CD14-positive monocyte (primary cell): Measurements from ENCODE around the gene MAP2. TPM values are rescaled to one million over a fixed set of nuclear protein-coding genes. Genes with fewer than 3 reads are reported as not detected.

Experiments used
- DNase-seq, 3 donors: peaks; one replicate each; pipeline ENCODE4 v3.0.0-alpha.2; 2011 to 2022
- H2AFZ ChIP-seq: 2 replicates; pipeline ENCODE4 v1.6.0; 2012; ENCODE audit warnings: mild to moderate bottlenecking, low read depth, low read length, inconsistent platforms; ENCODE audit not compliant: insufficient read depth, poor library complexity, severe bottlenecking
- H3K27ac ChIP-seq, 2 donors: 1 replicate in 1 of 2; 2 replicates in 1 of 2; pipeline ENCODE4 v1.5.1; 2012 to 2013; ENCODE audit warnings: low read length in 2 of 2, control low read depth in 1 of 2, inconsistent platforms in 1 of 2, low read depth in 1 of 2, mild to moderate bottlenecking in 1 of 2
- H3K27me3 ChIP-seq, 2 donors: one replicate each; pipeline versions ENCODE4 v1.6.0 to v1.6.1; 2011 to 2013; ENCODE audit warnings: low read length in 2 of 2; ENCODE audit not compliant: control insufficient read depth in 2 of 2, insufficient read depth in 2 of 2
- H3K36me3 ChIP-seq, 2 donors: replicated peaks in 1 of 2; 1 replicate in 1 of 2; 2 replicates in 1 of 2; pipeline versions ENCODE4 v1.5.1 to v1.6.1; 2012 to 2013; ENCODE audit warnings: low read length in 2 of 2, control low read depth in 1 of 2, inconsistent platforms in 1 of 2, mild to moderate bottlenecking in 1 of 2; ENCODE audit not compliant: insufficient read depth in 2 of 2, control insufficient read depth in 1 of 2
- H3K4me1 ChIP-seq, 2 donors: 1 replicate in 1 of 2; 2 replicates in 1 of 2; pipeline versions ENCODE4 v1.5.1 to v1.6.1; 2012 to 2013; ENCODE audit warnings: low read length in 2 of 2, control low read depth in 1 of 2, inconsistent platforms in 1 of 2, mild to moderate bottlenecking in 1 of 2, moderate library complexity in 1 of 2; ENCODE audit not compliant: insufficient read depth in 2 of 2, control insufficient read depth in 1 of 2
- H3K4me2 ChIP-seq: replicated peaks from 2 replicates; pipeline ENCODE3; 2012; ENCODE audit warnings: low read length, moderate library complexity, mild to moderate bottlenecking; ENCODE audit not compliant: poor library complexity, severe bottlenecking; ENCODE audit errors: extremely low read depth
- H3K4me3 ChIP-seq, 3 experiments: fragments of 200-600 bp in 1 of 3; sonication (generic) in 1 of 3; replicated peaks in 1 of 3; 1 replicate in 2 of 3; 2 replicates in 1 of 3; pipeline ENCODE4 v1.5.1; 2011 to 2013; ENCODE audit warnings: low read length in 3 of 3, mild to moderate bottlenecking in 3 of 3, control low read depth in 2 of 3, low read depth in 2 of 3, inconsistent platforms in 1 of 3, moderate library complexity in 1 of 3
- H3K79me2 ChIP-seq: 2 replicates; pipeline ENCODE4 v1.6.0; 2012; ENCODE audit warnings: mild to moderate bottlenecking, control low read depth, inconsistent platforms, low read length, moderate library complexity; ENCODE audit not compliant: insufficient read depth
- H3K9ac ChIP-seq: 2 replicates; pipeline ENCODE4 v1.6.0; 2017; ENCODE audit warnings: low read length, mild to moderate bottlenecking; ENCODE audit not compliant: insufficient read depth, poor library complexity, severe bottlenecking
- H3K9me3 ChIP-seq, 2 donors: replicated peaks in 1 of 2; 1 replicate in 1 of 2; 2 replicates in 1 of 2; pipeline versions ENCODE4 v1.5.1 to v1.6.1; 2012 to 2013; ENCODE audit warnings: low read length in 2 of 2, control low read depth in 1 of 2; ENCODE audit not compliant: control insufficient read depth in 1 of 2, insufficient read depth in 1 of 2
- H4K20me1 ChIP-seq: 2 replicates; pipeline ENCODE4 v1.6.0; 2012; ENCODE audit warnings: mild to moderate bottlenecking, low read length, control low read depth, moderate library complexity; ENCODE audit not compliant: insufficient read depth
- H3K27ac Mint-ChIP-seq, 7 donors: one replicate each; pipeline ENCODE4 v1.8.0; 2020; ENCODE audit warnings: mild to moderate bottlenecking in 7 of 7, mixed read lengths in 7 of 7, moderate library complexity in 6 of 7, inconsistent platforms in 2 of 7
- H3K27me3 Mint-ChIP-seq, 3 donors: one replicate each; pipeline ENCODE4 v1.8.0; 2021 to 2022; ENCODE audit warnings: low read depth in 3 of 3, mild to moderate bottlenecking in 3 of 3, mixed read lengths in 3 of 3, moderate library complexity in 3 of 3, inconsistent platforms in 1 of 3
- H3K36me3 Mint-ChIP-seq, 2 donors: one replicate each; pipeline ENCODE4 v1.8.0; 2020; ENCODE audit warnings: mixed read lengths in 2 of 2, inconsistent platforms in 1 of 2, mild to moderate bottlenecking in 1 of 2
- H3K4me1 Mint-ChIP-seq: one replicate; pipeline ENCODE4 v1.8.0; 2020; ENCODE audit warnings: mild to moderate bottlenecking, mixed read lengths
- H3K4me3 Mint-ChIP-seq, 2 donors: one replicate each; pipeline ENCODE4 v1.8.0; 2020; ENCODE audit warnings: mild to moderate bottlenecking in 2 of 2, mixed read lengths in 2 of 2, moderate library complexity in 1 of 2
- H3K9me3 Mint-ChIP-seq, 7 donors: one replicate each; pipeline ENCODE4 v1.8.0; 2020 to 2022; ENCODE audit warnings: mixed read lengths in 7 of 7, mild to moderate bottlenecking in 6 of 7, moderate library complexity in 6 of 7, inconsistent platforms in 2 of 7
- CTCF ChIP-seq: fragments of 200-600 bp; IDR thresholded peaks from one replicate; pipeline ENCODE4 v1.8.0; 2022; ENCODE audit warnings: antibody characterized with exemption, mild to moderate bottlenecking
- WGBS: methylation state at CpG from one replicate; pipeline ENCODE4 v1.1.5; 2013; ENCODE audit warnings: missing lambda C conversion rate; ENCODE audit not compliant: insufficient coverage; 5-methylcytosine and 5-hydroxymethylcytosine counted together
- intact Hi-C, 2 donors: fragments of 100-400 bp; cut with micrococcal nuclease; formaldehyde crosslinking; loops; one replicate each; pipeline versions ENCODE4 v1.15.0 to v1.15.1; 2023
- polyA plus RNA-seq, 3 donors: library from polyadenylated mRNA; depleted of rRNA in 1 of 3; unstranded in 2 of 3; stranded (reverse) in 1 of 3; fragments of 300-500 nt in 2 of 3; fragments of >200 nt in 1 of 3; fragmentation: Illumina TruSeq in 2 of 3; gene quantifications; 1 replicate in 2 of 3; 2 replicates in 1 of 3; pipeline ENCODE4 v1.2.3, GENCODE V29; 2012 to 2021

The MAP2 gene
- polyA plus RNA-seq, 3 donors: not detected

- Histone ChIP-seq H3K9ac (no peak overlapping the region), H3K4me3 (no peak overlapping the region), H3K4me1 (no peaks in the 10 kb centered on the region), H3K4me2 (no peak overlapping the region), H2AFZ (no peak overlapping the region), H3K27me3 (peaks cover 0 to 5% of the 10 kb centered on the region in 2 donors), H3K79me2 (no peaks in the 10 kb centered on the region), H3K36me3 (no peaks in the 10 kb centered on the region), H3K27ac (no peak overlapping the region), H4K20me1 (no peaks in the 10 kb centered on the region), H3K9me3 (no peaks in the 10 kb centered on the region)
- Mint-ChIP-seq H3K27ac (no peak overlapping the region), H3K4me1 (no peaks in the 10 kb centered on the region), H3K27me3 (peaks cover 3 to 6% (median 3%) of the 10 kb centered on the region in 3 donors), H3K36me3 (no peaks in the 10 kb centered on the region), H3K4me3 (no peak overlapping the region), H3K9me3 (peaks cover 0 to 2% (median 0%) of the 10 kb centered on the region in 7 donors)
- intact Hi-C loops: no loop called here
- DNase-seq: no peak
- WGBS: no CpG with 5 or more reads among the region's 1 CpG
- TF ChIP-seq CTCF: no peak
Observed at GRCh38 chr2:209395229-209395628, 28.6 kb upstream of the MAP2 start.

- no peak overlapping the region for H3K4me3 Mint-ChIP-seq
- H3K9me3 ChIP-seq: no peaks in the 10 kb centered on the region
- H3K4me2 ChIP-seq: no peak overlapping the region
- no peaks in the 10 kb centered on the region for H3K4me1 ChIP-seq
- intact Hi-C loops: no loop called here
- TF ChIP-seq CTCF: no peak
- no peak overlapping the region for H3K9ac ChIP-seq
- H3K27ac Mint-ChIP-seq: no peak overlapping the region
- H3K9me3 Mint-ChIP-seq: no peaks in the 10 kb centered on the region
- no peaks in the 10 kb centered on the region for H3K4me1 Mint-ChIP-seq
- peaks cover 3 to 5% (median 3%) of the 10 kb centered on the region in 3 donors for H3K27me3 Mint-ChIP-seq
- peaks cover 0 to 5% of the 10 kb centered on the region in 2 donors for H3K27me3 ChIP-seq
- H3K79me2 ChIP-seq: no peaks in the 10 kb centered on the region
- no peak overlapping the region for H3K4me3 ChIP-seq
- no peaks in the 10 kb centered on the region for H3K36me3 ChIP-seq
- no peak for DNase-seq
- no peaks in the 10 kb centered on the region for H3K36me3 Mint-ChIP-seq
- H4K20me1 ChIP-seq: no peaks in the 10 kb centered on the region
- no peak overlapping the region for H3K27ac ChIP-seq
- H2AFZ ChIP-seq: no peak overlapping the region
Observed at GRCh38 chr2:209395652-209396051, 28.2 kb upstream of the MAP2 start.
